GM18502 (cell line): ENCODE results near the gene RAB36.

Source experiments
- ATAC-seq: cut with Tn5 transposase; IDR thresholded peaks from one replicate; pipeline ENCODE4 v1.9.1; 2021; ENCODE audit warnings: mild to moderate bottlenecking; ENCODE audit not compliant: unreplicated experiment, poor library complexity

The RAB36 gene

DNA sequence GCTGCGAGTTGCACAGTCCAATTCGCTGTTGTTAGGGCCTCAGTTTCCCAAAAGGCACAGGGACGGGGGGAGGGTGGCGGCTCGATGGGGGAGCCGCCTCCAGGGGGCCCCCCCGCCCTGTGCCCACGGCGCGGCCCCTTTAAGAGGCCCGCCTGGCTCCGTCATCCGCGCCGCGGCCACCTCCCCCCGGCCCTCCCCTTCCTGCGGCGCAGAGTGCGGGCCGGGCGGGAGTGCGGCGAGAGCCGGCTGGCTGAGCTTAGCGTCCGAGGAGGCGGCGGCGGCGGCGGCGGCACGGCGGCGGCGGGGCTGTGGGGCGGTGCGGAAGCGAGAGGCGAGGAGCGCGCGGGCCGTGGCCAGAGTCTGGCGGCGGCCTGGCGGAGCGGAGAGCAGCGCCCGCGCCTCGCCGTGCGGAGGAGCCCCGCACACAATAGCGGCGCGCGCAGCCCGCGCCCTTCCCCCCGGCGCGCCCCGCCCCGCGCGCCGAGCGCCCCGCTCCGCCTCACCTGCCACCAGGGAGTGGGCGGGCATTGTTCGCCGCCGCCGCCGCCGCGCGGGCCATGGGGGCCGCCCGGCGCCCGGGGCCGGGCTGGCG lies 35.1 kb downstream of the RAB36 start, which contains the start of gene BCR:
Gene BCR (plus strand): TSS at position 209 of the 592 bp plus-strand sequence. CDS start 452 bp downstream, outside the sequence.
- ATAC-seq: no peak

DNA sequence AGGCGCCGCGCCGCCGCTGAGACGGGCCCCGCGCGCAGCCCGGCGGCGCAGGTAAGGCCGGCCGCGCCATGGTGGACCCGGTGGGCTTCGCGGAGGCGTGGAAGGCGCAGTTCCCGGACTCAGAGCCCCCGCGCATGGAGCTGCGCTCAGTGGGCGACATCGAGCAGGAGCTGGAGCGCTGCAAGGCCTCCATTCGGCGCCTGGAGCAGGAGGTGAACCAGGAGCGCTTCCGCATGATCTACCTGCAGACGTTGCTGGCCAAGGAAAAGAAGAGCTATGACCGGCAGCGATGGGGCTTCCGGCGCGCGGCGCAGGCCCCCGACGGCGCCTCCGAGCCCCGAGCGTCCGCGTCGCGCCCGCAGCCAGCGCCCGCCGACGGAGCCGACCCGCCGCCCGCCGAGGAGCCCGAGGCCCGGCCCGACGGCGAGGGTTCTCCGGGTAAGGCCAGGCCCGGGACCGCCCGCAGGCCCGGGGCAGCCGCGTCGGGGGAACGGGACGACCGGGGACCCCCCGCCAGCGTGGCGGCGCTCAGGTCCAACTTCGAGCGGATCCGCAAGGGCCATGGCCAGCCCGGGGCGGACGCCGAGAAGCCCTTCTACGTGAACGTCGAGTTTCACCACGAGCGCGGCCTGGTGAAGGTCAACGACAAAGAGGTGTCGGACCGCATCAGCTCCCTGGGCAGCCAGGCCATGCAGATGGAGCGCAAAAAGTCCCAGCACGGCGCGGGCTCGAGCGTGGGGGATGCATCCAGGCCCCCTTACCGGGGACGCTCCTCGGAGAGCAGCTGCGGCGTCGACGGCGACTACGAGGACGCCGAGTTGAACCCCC lies 35.8 kb downstream of the RAB36 start:
- no peak for ATAC-seq

DNA sequence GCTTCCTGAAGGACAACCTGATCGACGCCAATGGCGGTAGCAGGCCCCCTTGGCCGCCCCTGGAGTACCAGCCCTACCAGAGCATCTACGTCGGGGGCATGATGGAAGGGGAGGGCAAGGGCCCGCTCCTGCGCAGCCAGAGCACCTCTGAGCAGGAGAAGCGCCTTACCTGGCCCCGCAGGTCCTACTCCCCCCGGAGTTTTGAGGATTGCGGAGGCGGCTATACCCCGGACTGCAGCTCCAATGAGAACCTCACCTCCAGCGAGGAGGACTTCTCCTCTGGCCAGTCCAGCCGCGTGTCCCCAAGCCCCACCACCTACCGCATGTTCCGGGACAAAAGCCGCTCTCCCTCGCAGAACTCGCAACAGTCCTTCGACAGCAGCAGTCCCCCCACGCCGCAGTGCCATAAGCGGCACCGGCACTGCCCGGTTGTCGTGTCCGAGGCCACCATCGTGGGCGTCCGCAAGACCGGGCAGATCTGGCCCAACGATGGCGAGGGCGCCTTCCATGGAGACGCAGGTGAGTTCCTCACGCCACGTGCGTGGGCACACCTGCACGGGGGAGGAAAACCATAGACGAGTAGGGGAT lies 36.5 kb downstream of the RAB36 start:
- no peak for ATAC-seq

DNA sequence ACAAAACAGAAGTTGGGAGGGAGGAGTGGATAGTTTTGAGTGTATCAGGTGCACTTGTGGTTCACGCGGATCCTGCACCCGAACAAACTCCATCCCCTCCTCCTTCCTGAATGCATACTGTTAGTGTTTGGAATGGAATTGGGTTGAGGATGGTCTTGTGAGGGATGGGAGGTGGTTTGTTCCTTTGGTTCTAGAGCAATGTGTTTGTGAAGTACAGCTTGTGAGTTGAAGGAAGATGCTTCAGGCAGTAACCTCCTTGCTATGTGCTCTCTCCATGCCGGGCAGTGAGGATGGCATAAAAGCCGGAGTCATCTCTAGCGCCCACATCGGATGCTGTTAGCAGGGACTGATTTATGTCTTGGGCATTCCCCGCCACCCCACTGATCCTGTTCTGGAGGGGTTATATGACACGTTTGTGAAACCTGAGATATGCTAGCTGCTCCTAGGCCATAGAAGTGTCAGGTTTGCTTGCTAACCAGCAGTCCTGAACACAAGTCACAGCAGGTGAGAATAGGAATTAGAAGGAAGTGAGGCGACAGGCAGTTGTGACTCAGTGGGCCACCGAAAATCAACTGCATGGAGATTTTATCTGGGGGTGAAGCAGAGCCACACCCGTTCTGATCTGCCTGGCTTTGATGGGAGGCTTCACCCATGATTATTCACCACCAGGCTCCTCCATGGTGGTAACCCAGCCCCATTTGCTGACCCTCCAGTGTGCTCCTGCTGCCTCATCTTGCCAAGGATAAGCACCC lies 37.2 kb downstream of the RAB36 start:
- no peak for ATAC-seq

DNA sequence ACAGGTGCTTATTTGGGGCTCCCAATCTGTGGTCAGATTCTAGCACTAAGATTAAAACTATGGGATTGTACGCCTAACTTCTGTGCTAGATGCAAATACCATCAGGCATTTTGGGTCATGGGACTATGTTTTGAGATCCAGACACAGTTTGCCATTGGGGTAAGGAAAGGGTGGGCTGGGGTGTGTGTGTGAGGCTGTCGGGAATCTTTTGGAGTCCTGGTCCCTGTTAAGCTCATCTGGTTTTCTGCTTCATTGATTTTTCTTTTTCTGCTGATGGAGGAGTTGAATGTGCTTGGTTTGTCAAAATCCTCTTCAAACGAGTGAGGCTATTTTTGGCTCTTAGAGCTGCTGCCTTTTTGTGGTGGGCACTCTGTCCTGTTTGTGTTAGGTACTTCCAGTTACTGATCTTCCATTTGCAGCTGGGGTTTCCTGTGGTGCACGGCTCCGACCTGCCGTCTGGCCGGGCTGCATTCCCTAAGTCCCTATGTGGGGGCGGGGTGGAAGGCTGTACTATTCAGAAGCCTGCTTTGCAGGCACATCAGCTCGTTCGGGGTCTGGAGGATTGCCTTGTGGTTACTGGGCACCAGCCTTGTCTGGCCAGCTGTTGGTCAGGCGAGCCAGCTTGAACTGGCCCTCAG lies 37.9 kb downstream of the RAB36 start:
- no peak for ATAC-seq

DNA sequence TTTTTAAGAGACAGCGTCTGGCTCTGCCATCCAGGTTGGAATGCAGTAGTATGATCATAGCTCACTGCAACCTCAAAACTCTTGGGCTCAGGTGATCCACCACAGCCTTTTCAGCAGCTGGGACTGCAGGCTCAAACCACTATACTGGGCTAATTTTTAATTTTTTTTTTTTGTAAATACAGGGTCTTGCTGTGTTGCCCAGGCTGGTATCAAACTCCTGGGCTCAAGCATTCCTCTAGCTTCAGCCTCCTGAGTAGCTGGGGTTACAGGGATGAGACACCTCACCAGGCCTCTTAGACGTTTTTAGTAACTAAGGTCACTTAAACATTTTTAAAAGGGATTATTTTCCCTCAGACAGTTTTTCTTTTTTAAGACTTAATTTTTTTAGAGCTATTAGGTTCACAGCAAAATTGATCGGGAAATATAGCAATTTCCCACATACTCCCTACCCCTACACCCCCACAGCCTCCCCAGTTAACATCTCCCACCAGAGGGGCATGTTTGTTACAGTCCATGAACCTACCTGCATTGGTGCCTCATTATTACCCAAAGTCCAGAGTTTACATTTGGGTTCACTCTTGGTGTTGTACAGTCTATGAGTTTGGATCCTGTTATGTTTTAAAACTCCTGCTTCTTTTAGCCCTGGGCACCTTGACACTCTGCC lies 39.0 kb downstream of the RAB36 start:
- ATAC-seq: no peak

DNA sequence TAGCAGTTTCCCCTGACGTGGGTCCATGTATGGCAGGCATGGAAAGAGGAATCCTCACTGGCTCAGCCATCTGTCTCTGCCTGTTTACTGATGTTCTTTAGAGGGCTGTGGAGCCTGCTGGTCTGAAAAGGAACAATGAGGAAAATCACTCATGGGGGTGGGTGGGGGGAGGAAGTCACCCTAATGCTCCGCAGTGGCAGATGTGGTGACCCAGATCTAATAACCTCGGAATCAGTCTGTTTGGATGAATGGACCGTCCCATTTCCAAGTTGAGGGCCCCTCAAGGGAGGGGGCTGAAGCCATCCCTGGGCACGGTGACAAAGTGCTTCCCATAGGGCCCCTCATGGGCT lies 39.5 kb downstream of the RAB36 start:
- ATAC-seq: no peak

DNA sequence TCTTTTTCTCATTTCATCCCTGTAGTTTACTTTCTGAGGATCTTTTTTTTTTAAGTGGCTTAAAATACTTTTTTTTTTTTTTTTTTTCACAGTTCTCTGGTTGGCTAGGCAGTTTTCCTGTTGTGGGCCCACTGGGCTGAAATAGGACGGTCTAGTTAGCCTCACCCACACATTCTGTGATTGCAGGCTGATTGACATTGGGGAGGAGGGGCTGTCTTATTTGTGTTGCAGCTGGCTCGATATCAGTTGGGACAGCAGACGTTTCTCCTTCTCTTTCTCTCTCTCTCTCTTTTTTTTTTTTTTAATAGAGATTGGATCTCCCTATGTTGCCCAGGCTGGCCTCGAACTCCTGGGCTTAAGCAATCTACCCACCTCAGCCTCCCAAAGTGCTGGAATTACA lies 41.9 kb downstream of the RAB36 start:
- ATAC-seq: no peak

DNA sequence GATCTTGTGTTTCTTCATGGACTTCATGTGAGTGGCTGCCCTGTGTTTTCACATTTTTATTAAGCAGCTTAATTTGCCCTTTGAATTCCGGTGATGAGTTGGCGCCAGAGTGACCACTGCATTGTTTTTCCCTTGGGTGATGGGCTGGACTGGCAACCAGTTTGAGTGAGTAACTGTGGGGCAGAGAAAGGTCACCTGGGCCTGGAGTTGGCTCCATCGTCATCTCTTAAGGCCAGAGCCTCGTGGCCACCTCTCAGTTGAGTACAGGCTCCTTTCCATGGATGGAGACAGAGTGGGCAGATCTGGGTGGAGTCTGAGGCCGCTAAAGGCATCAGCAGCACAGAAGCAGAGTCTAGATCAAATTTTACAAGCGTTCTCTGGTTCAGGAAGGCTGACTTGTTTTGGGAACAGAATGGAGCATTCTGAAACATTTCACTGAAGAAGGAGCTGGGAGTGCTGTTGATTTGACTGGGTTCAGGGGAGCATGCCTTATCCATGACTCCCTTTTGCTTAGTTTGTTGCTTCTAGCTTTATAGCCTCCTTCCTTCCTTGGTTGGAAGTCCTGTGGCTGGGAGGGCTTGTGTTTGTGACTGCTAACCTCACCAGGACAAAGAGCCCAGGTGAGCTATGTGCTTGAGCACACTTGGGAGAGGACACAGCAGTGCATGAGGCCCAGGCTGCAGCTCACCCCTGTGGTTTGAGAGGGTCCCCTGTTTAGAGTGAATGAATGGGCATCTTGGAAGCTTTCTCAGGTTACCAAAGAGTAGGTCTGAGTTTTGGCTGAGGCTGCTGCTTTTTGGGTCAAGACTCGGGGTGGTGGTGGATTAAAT lies 42.8 kb downstream of the RAB36 start:
- no peak for ATAC-seq

DNA sequence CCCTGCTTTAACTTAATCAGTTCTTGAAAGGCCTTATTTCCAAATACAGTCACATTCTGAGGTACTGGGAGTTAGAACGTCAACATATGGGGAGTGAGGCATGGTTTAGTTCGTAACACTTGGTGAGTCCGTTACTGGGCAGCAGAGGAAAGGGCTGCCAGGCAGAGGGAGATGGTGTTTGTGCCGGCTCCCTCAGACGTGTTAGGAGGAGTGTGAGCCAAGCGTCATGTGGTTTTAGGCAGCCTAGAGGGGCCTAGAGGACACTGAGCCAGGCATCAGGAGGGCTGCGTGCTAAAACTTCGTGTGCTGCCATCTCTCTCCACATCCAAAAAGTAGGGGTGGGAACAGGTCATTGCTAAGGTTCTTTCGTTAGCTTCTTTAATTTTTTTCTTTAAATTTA lies 45.2 kb downstream of the RAB36 start:
- no peak for ATAC-seq

DNA sequence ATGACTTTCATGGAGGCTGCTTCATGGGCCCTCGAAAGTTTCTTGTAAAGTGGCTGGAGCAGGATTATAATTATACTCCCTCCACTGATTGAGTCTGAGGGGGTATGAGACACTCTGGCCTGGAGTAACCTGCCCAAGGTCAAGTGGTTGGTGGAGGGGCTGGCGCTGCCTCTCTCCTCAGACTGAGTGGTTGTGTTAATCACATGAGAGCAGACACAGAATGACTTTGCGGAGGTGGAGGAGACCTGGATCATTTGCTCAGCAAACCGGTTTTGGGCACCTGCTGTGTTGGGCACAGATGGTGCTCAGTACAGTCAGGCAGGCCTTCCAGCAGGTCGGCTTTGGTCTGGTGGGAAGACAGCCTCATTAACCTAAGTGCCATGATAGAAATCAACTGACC lies 46.9 kb downstream of the RAB36 start:
- ATAC-seq: no peak

DNA sequence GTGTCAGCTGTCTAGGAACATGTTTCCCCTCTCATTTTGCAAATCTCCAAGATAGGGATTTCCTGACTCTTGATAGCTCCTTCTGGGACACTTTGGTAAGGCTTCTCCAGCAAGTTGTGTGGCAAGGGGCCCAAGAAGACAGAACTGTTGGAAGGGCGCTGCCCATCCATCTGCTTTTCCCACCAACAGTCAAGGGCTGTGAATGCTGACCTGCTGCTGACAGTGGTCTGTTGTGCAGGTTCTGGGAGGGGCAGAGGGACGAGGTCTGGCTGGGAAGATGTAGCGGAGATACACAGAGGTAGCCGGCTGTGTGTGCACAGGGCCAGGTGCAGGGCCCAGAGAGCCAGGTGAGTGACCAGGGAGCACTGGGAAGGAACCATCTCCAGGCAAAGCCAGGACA lies 47.3 kb downstream of the RAB36 start:
- no peak for ATAC-seq

DNA sequence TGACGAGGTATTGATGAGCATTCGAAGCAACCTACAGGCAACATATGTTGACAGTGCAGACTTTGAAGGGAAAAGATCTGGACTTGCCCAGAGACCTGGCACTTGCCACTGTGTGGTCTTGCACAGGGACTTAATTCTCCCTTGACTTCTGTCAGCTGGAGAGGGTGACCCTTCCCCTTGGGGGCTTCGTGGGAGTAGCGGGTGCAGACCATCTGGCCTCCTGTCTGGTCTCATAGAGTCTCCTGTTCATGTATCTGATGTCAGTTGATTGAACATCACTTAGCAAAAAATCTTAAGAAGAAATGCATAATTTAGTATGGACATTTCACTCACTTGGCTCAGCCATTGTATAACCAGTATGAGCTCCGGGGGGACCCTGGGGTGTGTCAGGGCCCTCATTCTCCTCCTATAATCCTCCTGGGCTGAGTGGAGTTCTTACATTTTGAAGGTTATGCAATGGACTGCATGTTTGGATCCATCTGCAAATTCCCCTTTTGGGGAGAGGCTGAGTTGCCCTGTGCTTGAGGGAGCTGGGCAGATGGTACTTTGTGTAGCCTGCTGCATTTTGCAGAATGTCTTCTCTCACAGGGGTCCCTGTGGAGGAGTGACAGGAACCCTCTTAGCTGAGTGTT lies 48.0 kb downstream of the RAB36 start:
- ATAC-seq: no peak

DNA sequence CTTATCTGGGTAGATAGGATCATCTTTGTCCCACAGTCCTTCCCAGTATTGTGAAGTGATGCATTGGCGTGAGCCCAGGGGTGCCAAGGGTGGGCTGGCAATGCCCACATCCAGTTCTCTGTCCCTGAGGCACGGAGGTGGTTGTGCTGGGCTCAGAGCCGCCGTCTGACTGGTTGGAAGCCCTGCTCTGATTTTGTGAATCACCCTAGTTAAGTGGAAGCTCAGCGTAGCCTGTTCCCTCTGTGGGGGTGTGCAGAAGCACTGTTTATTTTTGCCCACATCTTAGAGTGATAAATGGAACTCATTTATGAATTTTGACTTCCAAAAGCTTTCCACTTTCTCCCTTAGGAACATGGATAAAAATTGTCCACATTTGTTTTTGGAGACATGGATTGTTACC lies 48.6 kb downstream of the RAB36 start:
- no peak for ATAC-seq

DNA sequence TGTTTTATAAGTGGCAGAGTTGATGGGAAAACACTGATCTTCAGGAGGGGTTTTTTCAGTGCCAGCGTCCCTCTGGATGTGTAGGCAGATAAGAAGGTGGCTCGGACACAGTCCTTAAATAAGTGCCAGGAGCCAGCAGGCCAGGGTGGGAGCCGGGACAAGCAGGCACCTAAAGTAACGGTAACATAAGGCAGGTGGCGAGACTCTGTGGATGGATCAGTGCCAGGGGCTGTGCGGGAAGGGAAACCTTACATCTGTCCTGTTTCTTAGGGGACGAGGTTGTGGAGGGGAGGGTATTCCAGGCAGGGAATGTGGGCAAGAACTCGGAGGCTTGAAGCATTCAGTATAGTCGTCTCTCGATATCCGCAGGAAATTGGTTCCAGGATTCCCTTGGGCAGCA lies 50.9 kb downstream of the RAB36 start:
- ATAC-seq: no peak

DNA sequence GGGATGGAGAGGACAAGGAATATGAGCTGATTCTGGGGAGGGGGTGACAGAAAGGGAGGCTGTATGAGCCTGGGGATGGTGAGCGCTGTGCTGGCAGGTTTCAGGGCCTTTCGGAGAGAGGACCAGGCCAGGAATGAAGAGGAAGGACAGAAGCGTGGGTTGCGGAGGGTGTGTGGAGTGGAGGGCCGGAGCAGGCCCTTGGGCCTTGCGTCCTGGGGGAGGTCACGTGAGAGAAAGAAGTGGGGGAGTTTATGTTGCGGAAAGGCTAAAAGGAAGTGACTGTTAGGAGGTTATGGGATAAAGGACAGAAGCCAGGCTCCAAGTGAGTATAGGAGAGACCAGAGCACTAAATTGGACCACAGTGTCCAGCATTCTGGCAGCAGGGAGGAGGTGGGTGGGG lies 52.6 kb downstream of the RAB36 start:
- no peak for ATAC-seq

DNA sequence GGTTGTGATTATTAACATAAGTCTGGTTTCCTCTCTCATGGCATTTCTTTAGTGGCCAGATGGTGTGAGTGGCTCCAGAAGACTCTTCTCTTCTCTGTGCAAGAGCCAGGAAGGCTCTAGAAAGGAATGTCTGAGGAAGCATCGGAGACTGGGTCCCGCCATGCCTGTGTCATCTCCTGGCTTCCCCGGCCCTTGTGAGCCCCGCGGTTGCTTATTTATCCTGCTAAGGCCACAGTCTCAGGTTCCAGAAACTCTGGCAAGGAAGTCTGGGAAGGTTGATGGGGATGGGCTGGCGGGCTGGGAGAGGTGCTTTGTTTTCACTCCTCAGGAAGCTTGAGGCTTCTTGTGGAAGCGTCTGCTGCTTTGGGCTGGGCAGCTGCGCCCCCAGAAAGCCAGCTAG lies 53.9 kb downstream of the RAB36 start:
- no peak for ATAC-seq

DNA sequence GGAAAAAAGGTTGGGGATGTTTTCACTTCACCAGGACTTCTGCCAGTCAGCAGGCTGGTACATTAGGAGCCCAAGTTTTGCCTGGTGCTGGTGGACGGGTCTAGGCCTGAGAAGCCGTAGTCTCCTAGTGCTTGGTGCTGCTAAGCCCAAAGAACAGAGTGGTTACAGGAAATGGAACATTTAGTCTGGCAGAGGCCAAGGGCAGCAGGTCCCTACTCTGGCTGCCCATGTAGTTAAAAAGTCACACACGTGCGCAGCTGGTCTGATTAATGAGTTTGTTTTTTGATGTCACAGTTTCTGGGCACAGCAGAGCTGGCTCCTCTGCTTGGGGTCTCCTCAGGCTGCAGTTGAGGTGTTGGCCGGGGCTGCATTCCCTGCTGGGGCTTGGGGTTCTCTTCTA lies 55.6 kb downstream of the RAB36 start:
- no peak for ATAC-seq
